ENCODE measurements around the gene TBXAS1. TPM values are rescaled to one million over a fixed set of nuclear protein-coding genes. Genes with fewer than 3 reads are reported as not detected.

The TBXAS1 gene
- total RNA-seq, 2 donors from 2014 or later = 12.0 to 17.0 TPM

DNA sequence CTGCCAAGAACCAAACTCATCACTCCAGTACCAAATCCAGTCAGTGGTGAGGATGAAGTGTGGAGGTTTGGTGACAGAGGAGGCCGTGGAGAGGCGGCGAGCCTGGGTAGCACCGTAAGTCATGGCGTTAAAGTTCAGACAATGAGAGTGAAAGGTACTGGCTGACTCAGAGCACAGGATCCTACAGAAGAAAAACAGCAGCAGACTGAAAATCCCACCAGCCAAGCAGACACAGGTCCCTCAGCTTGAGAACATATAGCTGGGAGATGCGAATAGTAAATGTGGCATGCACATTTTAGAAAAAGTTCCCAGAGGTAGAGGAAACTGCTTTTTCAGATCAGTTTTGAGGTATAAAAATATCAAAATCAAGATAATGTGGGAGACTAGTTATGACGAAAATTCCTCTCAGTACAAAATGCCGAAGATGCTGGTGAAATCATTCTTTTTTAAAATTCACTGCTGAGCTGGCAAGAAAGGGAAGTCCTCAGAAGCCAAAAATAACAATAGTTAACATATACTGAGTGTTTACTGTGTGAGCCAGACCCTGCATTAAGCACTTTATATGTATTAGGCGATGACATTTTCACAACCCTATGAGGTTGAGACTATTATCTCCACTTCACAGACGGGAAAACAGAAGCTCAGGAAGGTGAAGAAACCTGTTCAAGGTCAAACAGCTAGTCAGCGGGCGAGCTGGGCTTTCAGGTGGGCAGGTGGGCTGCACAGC lies 212.8 kb downstream of the TBXAS1 start:
- Histone ChIP-seq H3K4me1 (no peaks in the 10 kb centered on the region), H3K9ac (ENCODE audit: low read depth in 2 of 2, low read length in 2 of 2) (no peak overlapping the region), H3K27me3 (no peaks in the 10 kb centered on the region), H3K4me3 (no peak overlapping the region), H3K27ac (no peak overlapping the region), H3K9me3 (no peaks in the 10 kb centered on the region), H3K36me3 (no peaks in the 10 kb centered on the region)
- TF ChIP-seq, protein P1, sequence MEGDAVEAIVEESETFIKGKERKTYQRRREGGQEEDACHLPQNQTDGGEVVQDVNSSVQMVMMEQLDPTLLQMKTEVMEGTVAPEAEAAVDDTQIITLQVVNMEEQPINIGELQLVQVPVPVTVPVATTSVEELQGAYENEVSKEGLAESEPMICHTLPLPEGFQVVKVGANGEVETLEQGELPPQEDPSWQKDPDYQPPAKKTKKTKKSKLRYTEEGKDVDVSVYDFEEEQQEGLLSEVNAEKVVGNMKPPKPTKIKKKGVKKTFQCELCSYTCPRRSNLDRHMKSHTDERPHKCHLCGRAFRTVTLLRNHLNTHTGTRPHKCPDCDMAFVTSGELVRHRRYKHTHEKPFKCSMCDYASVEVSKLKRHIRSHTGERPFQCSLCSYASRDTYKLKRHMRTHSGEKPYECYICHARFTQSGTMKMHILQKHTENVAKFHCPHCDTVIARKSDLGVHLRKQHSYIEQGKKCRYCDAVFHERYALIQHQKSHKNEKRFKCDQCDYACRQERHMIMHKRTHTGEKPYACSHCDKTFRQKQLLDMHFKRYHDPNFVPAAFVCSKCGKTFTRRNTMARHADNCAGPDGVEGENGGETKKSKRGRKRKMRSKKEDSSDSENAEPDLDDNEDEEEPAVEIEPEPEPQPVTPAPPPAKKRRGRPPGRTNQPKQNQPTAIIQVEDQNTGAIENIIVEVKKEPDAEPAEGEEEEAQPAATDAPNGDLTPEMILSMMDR (IDR thresholded peaks at IDR 0.05) = no peak
- intact Hi-C loops (cut with DNase I) = no loop called here
- no peak for DNase-seq

DNA sequence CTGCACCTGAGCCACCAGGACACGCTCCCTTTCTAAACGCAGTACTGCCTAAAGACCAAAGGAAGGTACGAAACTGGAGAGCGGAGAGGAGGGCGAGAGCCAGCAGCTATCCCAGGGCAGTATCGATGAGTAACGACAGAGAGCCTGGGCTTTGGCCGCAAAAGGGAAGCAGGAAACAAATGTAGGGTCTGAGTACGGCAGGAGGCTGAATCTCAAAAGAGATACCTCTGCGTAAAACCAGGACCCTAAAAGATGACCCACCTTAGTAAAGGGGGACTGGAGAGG lies 213.3 kb downstream of the TBXAS1 start:
- Histone ChIP-seq H3K4me1 (no peaks in the 10 kb centered on the region), H3K27me3 (no peaks in the 10 kb centered on the region), H3K9ac (ENCODE audit: low read depth in 2 of 2, low read length in 2 of 2) (no peak overlapping the region), H3K4me3 (no peak overlapping the region), H3K27ac (no peak overlapping the region), H3K36me3 (no peaks in the 10 kb centered on the region), H3K9me3 (no peaks in the 10 kb centered on the region)
- intact Hi-C loops (cut with DNase I) = no loop called here
- TF ChIP-seq, protein P1 (IDR thresholded peaks at IDR 0.05) = no peak
- DNase-seq = no peak

DNA sequence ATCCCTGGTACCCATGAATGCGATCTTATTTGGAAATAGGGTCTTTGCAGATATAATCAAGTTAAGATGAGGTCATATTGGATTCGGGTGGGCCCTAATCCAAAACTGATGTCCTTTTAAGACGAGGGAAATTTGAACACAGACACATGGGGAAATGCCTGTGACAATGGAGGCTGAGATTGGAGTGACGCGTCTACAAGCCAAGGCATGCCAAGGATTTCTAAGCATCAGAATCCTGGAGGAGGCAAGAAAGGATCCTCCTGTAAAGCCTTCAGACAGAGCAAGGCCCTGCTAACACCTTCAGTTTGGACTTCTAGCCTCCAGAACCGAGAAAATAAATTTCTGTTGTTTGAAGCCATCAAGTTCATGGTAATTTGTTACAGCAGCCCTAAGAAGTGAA lies 215.2 kb downstream of the TBXAS1 start:
- Histone ChIP-seq H3K27me3 (no peaks in the 10 kb centered on the region), H3K27ac (no peak overlapping the region), H3K9me3 (no peaks in the 10 kb centered on the region), H3K4me3 (no peak overlapping the region), H3K9ac (ENCODE audit: low read depth in 2 of 2, low read length in 2 of 2) (no peak overlapping the region), H3K36me3 (no peaks in the 10 kb centered on the region), H3K4me1 (no peaks in the 10 kb centered on the region)
- TF ChIP-seq, protein P1 (IDR thresholded peaks at IDR 0.05) = no peak
- intact Hi-C loops (cut with DNase I) = no loop called here
- no peak for DNase-seq

DNA sequence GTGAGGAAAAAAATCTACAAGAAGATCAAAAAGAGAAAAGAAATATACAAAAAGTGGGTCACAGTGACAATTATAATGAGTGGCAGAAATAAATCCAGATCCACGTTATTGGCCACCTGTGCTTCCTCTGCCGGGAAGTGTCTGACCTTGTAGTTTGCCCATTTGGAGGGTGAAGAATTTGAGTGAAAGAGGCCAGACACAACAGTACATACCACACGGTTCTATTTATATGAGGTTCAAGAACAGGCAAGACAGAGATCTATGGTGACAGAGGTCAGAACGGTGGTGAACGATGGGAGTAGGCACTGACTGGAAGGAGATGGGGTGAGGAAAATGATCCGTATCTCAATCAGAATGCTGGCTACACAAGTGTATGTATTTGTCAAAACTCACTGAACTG lies 216.6 kb downstream of the TBXAS1 start:
- Histone ChIP-seq H3K4me1 (peaks cover 5% of the 10 kb centered on the region), H3K36me3 (no peaks in the 10 kb centered on the region), H3K9me3 (no peaks in the 10 kb centered on the region), H3K27me3 (no peaks in the 10 kb centered on the region), H3K4me3 (no peak overlapping the region), H3K27ac (no peak overlapping the region), H3K9ac (ENCODE audit: low read depth in 2 of 2, low read length in 2 of 2) (no peak overlapping the region)
- intact Hi-C loops (cut with DNase I) = no loop called here
- no peak for DNase-seq
- TF ChIP-seq, protein P1 (IDR thresholded peaks at IDR 0.05) = no peak

DNA sequence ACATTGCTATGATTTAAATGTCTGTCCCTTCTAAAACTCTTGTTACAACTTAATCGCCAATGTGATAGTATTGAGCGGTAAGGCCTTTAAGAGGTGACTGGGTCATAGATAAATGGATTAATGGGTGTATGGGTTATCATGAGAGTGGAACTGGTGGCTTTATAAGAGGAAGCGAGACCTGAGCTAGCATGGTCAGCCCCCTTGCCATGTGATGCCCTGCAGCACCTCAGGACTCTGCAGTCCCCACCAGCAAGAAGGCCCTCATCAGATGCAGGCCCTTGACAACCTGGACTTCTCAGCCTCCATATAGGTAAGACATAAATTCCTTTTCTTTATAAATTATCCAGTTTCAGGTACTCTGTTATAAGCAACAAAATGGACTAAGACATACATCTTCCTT lies 218.1 kb downstream of the TBXAS1 start:
- Histone ChIP-seq H3K9me3 (no peaks in the 10 kb centered on the region), H3K27ac (no peak overlapping the region), H3K27me3 (no peaks in the 10 kb centered on the region), H3K9ac (ENCODE audit: low read depth in 2 of 2, low read length in 2 of 2) (no peak overlapping the region), H3K4me3 (no peak overlapping the region), H3K4me1 (peaks cover 5% of the 10 kb centered on the region), H3K36me3 (no peaks in the 10 kb centered on the region)
- TF ChIP-seq, protein P1 (IDR thresholded peaks at IDR 0.05) = no peak
- intact Hi-C loops (cut with DNase I) = no loop called here
- no peak for DNase-seq
